ENCODE results near the gene ECE1. TPM values are rescaled to one million over a fixed set of nuclear protein-coding genes. Genes with fewer than 3 reads are reported as not detected.

The ECE1 gene
- total and polyA plus RNA-seq, 2 of the 8 experiments (the other 6 are each of a cell fraction or from before 2014, with no cell fraction given) = 21.4 to 36.8 TPM

GRCh38 chr1:21326861-21327344 lies 36.6 kb upstream of the ECE1 start:
- peaks cover 2% of the 10 kb centered on the region; the same call in 1 of the 2 replicates for H3K79me1 ChIP-seq (ENCODE audit: low read depth, low read length)
- H2AFZ ChIP-seq (ENCODE audit: low read length) = no peak overlapping the region
- no peak overlapping the region for H4K5ac ChIP-seq (ENCODE audit: insufficient read length, low read depth, low read length)
- no peak overlapping the region for H3K4ac ChIP-seq (replicated peaks; ENCODE audit: insufficient read length, low read depth, low read length)
- H3K4me1 ChIP-seq (replicated peaks in 1 of 4; ENCODE audit: control insufficient read depth in 3 of 4, insufficient read depth in 4 of 4, low read length in 3 of 4) = peaks cover 22 to 66% (median 48%) of the 10 kb centered on the region in 4 experiments
- H3K4me3 ChIP-seq (ENCODE audit: extremely low read depth in 1 of 4, insufficient read depth in 2 of 4, low read depth in 3 of 4, low read length in 4 of 4) = no peak overlapping the region
- peak overlapping the region; percentile 68; the same call in 1 of the 2 replicates for H2BK12ac ChIP-seq (ENCODE audit: low read depth, low read length)
- 76% methylated on average over 10 of the region's 10 CpGs; no CpG with 5 or more reads in 1 of the 2 experiments for WGBS, 2 experiments (ENCODE audit: extremely low coverage in 1 of 2, insufficient coverage in 1 of 2, insufficient read length in 1 of 2, insufficient replicate concordance in 2 of 2, low coverage in 1 of 2, low lambda C conversion rate in 2 of 2, missing lambda C conversion rate in 1 of 2)
- H2BK120ac ChIP-seq (replicated peaks; ENCODE audit: low read depth, low read length) = no peak overlapping the region
- ChIA-PET CTCF (ENCODE audit: partially characterized antibody) (interaction anchor here (0.9 to 15.0 kb wide), 13 partner anchors 8 to 94 kb away, joined by 3 to 152 read pairs (median 5); no protein-coding TSS in a partner anchor), POLR2A (ENCODE audit: partially characterized antibody) (interaction anchor here (0.9 to 1.5 kb wide), 2 partner anchors 18 to 65 kb away, joined by 3 to 4 read pairs; no protein-coding TSS in a partner anchor)
- H2AK5ac ChIP-seq (ENCODE audit: low read depth, low read length) = peak overlapping the region; percentile 95
- no peaks in the 10 kb centered on the region for H3K36me3 ChIP-seq (ENCODE audit: control insufficient read depth in 2 of 4, insufficient read depth in 4 of 4, low read length in 3 of 4)
- H2BK15ac ChIP-seq (ENCODE audit: low read length) = no peak overlapping the region
- FAIRE-seq (no peak), DNase-seq (ENCODE audit: low read depth in 1 of 2, low spot score in 2 of 2) (no peak)
- no peak overlapping the region for H3K4me2 ChIP-seq (ENCODE audit: insufficient read depth in 1 of 2, low read depth in 2 of 2, low read length in 2 of 2)
- H3K56ac ChIP-seq (replicated peaks; ENCODE audit: insufficient read length, low read depth, low read length) = no peak overlapping the region
- no peak overlapping the region for H3K9ac ChIP-seq (replicated peaks in 1 of 4; ENCODE audit: extremely low read depth in 1 of 4, low read depth in 3 of 4, low read length in 3 of 4)
- no peaks in the 10 kb centered on the region; a peak in 2 of 4 replicates for H3K79me2 ChIP-seq (ENCODE audit: control insufficient read depth in 1 of 2, insufficient read depth in 2 of 2, low read length in 2 of 2)
- no peak overlapping the region for H3K14ac ChIP-seq (ENCODE audit: insufficient read length)
- 0 out of 2 replicates have a peak overlapping the region, but pooled peaks have one; percentile 34 for H2BK20ac ChIP-seq (ENCODE audit: low read length)
- H3K18ac ChIP-seq (ENCODE audit: extremely low read depth, low read length) = peak overlapping the region; percentile 38
- no peak overlapping the region; the same call in 1 of the 2 replicates for H4K8ac ChIP-seq (ENCODE audit: extremely low read depth, insufficient read depth, low read length)
- no peaks in the 10 kb centered on the region for H3K27me3 ChIP-seq (replicated peaks in 1 of 4; ENCODE audit: control insufficient read depth in 3 of 4, extremely low read depth in 1 of 4, insufficient read depth in 3 of 4, low read length in 3 of 4)
- no peaks in the 10 kb centered on the region for H3K23me2 ChIP-seq (ENCODE audit: low read depth, low read length)
- no peaks in the 10 kb centered on the region for H3K9me3 ChIP-seq (ENCODE audit: insufficient read depth in 2 of 2, low read depth in 1 of 2, low read length in 1 of 2)
- peak overlapping the region; percentile 80 for H2BK5ac ChIP-seq (ENCODE audit: low read depth, low read length)
- H4K20me1 ChIP-seq (replicated peaks in 1 of 2; ENCODE audit: control insufficient read depth in 1 of 2, insufficient read depth in 2 of 2, low read length in 2 of 2) = no peaks in the 10 kb centered on the region
- no peak overlapping the region for H3K27ac ChIP-seq (ENCODE audit: low read depth, low read length)
- peak overlapping the region; percentile 58 for H4K91ac ChIP-seq (replicated peaks; ENCODE audit: insufficient read length, low read length)
- no peak overlapping the region for H3K23ac ChIP-seq (ENCODE audit: insufficient read length)
- TF ChIP-seq RXRA (IDR thresholded peaks at IDR 0.05; ENCODE audit: insufficient read depth, low read depth, low read length) (no peak), CEBPB (IDR thresholded peaks at IDR 0.05; ENCODE audit: low read depth, low read length) (no peak), YY1 (IDR thresholded peaks at IDR 0.05; ENCODE audit: low read depth, low read length) (no peak), BCL11A (IDR thresholded peaks at IDR 0.05; ENCODE audit: low read depth in 2 of 2, low read length in 2 of 2) (no peak), JUN (IDR thresholded peaks at IDR 0.05; ENCODE audit: low read depth, low read length) (no peak), ASH2L (IDR thresholded peaks at IDR 0.05; ENCODE audit: low read length) (no peak), JUND (IDR thresholded peaks at IDR 0.05; ENCODE audit: low read length) (no peak), SAP30 (IDR thresholded peaks at IDR 0.05; ENCODE audit: insufficient read depth, insufficient replicate concordance, low read length) (no peak), CBX5 (IDR thresholded peaks at IDR 0.05; ENCODE audit: low read depth, low read length) (no peak), TAF1 (IDR thresholded peaks at IDR 0.05; ENCODE audit: low read depth, low read length) (no peak), TCF12 (IDR thresholded peaks at IDR 0.05; ENCODE audit: low read depth, low read length) (no peak), RNF2 (IDR thresholded peaks at IDR 0.05; ENCODE audit: borderline replicate concordance, low read depth, low read length, missing control alignments, poor library complexity, severe bottlenecking) (no peak), TBP (IDR thresholded peaks at IDR 0.05; ENCODE audit: low read depth, low read length) (no peak), BRCA1 (IDR thresholded peaks at IDR 0.05; ENCODE audit: low read depth, low read length) (no peak)
